GM13977 (cell line): ENCODE data around the gene RASAL2.

Experiments used
- DNase-seq: peaks from one replicate; pipeline ENCODE4 v3.0.0; 2012; ENCODE audit warnings: low spot score
- CTCF ChIP-seq: IDR thresholded peaks from 2 replicates; pipeline ENCODE4 v1.5.1; 2012; ENCODE audit warnings: mild to moderate bottlenecking, control low read depth; ENCODE audit not compliant: insufficient read depth; ENCODE audit errors: extremely low read depth, missing control alignments
- in situ Hi-C: fragments of 300-500 bp; cut with MboI; formaldehyde crosslinking; loops from one replicate; pipeline ENCODE4 v1.12.0; 2022; ENCODE audit warnings: low sequenced_read_pairs, low pct_unique_long_range_greater_than_20kb, mixed read lengths, inconsistent platforms; ENCODE audit not compliant: unreplicated experiment

RASAL2 gene

GRCh38 chr1:178438432-178438831, 344.5 kb downstream of the RASAL2 start:
- DNase-seq: no peak
- in situ Hi-C loops: no loop called here
- TF ChIP-seq CTCF: no peak

GRCh38 chr1:178442925-178443324, 349.0 kb downstream of the RASAL2 start:
- in situ Hi-C loops: no loop called here
- TF ChIP-seq CTCF: no peak
- no peak for DNase-seq

- in situ Hi-C loops: no loop called here
- DNase-seq: no peak
- TF ChIP-seq CTCF: no peak
These were observed 357.0 kb downstream of the RASAL2 start for GRCh38 chr1:178450871-178451270.

- in situ Hi-C loops: no loop called here
- TF ChIP-seq CTCF: no peak
- DNase-seq: no peak
These were observed 357.6 kb downstream of the RASAL2 start for GRCh38 chr1:178451529-178451928.

GRCh38 chr1:178452013-178452412, 358.1 kb downstream of the RASAL2 start:
- in situ Hi-C loops: no loop called here
- no peak for TF ChIP-seq CTCF
- DNase-seq: no peak

GRCh38 chr1:178456472-178456871, 362.6 kb downstream of the RASAL2 start:
- in situ Hi-C loops: no loop called here

More at GRCh38 chr1:178456472-178456871, 362.6 kb downstream of the RASAL2 start:
- no peak for TF ChIP-seq CTCF
- no peak for DNase-seq
